GM10266 (cell line): ENCODE measurements around the gene CACNA1G.

Experiments used
- DNase-seq: peaks from one replicate; pipeline ENCODE4 v3.0.0; 2012; ENCODE audit errors: extremely low spot score
- TF ChIP-seq, protein P1 (sequence below): IDR thresholded peaks from 2 replicates; pipeline ENCODE4 v1.5.1; 2012; ENCODE audit warnings: mild to moderate bottlenecking, low read depth; ENCODE audit not compliant: control insufficient read depth, insufficient read depth; ENCODE audit errors: missing control alignments

CACNA1G gene

DNA sequence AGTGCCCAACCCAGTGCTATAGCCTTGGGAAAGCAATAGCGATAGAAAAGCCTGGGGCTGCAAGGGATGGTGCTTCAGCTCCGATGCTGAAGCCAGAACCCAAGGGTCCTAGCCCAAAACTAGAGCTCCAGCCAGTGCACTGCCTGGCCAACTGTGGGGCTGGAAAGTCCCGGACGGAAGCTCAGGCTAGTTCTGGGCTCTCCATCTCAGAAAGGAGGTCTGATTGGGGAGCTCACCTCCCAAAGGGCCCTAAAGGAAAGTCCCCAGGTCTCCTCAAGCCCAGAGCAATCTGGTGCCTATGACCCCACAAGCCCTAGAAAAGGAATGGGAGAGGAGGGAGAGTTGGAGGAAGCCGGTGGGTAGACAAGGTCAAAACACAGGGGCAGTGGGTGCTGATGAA lies 72.1 kb downstream of the CACNA1G start:
- TF ChIP-seq, protein P1, sequence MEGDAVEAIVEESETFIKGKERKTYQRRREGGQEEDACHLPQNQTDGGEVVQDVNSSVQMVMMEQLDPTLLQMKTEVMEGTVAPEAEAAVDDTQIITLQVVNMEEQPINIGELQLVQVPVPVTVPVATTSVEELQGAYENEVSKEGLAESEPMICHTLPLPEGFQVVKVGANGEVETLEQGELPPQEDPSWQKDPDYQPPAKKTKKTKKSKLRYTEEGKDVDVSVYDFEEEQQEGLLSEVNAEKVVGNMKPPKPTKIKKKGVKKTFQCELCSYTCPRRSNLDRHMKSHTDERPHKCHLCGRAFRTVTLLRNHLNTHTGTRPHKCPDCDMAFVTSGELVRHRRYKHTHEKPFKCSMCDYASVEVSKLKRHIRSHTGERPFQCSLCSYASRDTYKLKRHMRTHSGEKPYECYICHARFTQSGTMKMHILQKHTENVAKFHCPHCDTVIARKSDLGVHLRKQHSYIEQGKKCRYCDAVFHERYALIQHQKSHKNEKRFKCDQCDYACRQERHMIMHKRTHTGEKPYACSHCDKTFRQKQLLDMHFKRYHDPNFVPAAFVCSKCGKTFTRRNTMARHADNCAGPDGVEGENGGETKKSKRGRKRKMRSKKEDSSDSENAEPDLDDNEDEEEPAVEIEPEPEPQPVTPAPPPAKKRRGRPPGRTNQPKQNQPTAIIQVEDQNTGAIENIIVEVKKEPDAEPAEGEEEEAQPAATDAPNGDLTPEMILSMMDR = no peak

DNA sequence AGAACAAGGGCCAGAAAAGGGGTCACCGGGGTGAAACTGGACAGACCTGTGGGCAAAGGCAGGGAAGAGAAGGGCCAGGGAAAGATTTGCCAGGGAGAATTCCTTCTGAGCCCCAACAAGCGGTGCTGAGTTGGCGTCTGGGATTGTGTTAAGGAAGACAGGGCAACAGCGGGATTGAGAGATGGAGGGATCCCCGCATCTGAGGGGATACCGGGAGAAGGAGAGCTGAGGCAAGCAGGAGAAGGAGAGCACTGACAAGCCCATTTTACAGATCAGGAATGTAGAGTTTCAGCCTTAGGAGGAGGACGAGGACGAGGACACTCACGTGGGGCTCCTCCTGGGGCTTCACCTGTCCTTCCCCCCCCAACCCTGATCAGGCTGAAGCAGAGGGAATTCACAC lies 73.2 kb downstream of the CACNA1G start:
- no peak for DNase-seq
- TF ChIP-seq, protein P1 = no peak

More for the DNA sequence above, 72.1 kb downstream of the CACNA1G start:
- DNase-seq = no peak

DNA sequence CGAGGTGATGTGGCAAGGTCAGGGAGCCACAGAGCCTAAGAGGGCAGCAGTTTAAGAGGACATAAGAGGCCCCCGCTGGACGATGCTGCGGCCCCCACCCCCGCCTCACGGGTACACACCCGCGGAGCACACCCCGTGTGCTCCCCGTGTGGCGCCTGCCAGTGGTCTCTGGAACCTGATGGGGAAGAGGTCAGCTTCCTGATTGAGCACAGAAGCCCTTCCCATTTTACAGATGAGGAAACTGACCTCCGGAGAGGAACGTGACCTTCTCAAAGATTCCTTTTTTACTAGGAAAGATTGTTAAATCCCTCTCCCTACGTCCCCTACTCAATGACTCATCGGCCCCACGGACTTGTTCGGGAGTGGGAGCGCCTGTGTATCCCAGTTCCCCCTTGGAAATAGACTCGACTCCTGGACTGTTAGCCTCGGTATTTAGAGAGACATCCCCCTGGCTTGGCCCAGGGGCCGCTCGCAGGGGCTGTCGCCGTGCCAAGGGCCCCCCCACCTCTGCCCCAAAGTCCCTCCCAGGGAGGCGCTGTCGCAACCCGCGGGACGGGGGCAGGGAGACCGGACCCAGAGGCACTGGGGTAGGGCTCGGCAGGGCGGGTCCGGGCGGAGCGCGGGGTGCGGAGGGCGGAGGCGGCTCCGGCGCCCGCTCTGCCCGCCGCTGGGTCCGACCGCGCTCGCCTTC lies 73.9 kb downstream of the CACNA1G start, which contains the start of gene ABCC3:
Gene ABCC3, plus strand, starts transcription at position 658 of the 691 bp plus-strand sequence. CDS start 56 bp downstream, outside the sequence.
- DNase-seq = no peak
- TF ChIP-seq, protein P1 = no peak

DNA sequence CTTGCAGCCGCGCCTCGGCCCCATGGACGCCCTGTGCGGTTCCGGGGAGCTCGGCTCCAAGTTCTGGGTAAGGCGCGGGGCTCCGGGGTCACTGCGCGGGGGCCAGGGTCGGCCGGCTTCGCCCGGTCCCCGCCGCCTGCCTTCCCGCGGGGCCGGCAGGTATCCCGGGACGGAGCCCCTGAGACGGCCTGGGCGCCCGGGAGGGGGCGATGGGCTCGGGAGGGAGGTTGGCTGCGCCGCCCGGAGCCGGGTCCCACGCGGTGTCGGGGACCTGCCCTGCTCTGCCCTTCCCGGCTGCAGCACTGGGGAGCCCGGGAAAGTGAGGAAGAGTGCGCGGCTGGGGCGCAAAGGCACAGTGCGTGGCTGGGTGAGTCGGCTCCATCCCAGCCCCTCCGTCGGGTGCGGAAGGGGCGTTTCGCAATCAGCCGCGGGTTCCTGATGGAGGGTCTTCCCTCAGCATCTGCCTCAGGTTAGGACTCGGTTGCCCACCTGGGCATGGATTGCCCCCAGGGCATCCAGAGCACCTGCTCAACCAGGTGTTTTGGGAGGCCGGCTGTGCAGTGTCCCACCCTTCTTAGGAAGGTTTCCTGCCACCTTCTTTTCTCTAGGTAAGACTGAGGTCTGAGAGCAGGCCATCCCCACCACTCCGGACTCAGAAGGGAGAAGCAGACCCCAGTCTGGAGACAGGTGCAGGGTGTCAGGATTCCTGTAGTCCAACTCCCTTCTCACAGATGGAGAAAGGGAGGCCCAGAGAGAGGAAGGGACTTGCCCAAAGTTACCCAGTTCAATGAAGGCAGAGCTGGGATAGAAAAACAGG lies 74.6 kb downstream of the CACNA1G start:
- TF ChIP-seq, protein P1 = no peak
- no peak for DNase-seq

DNA sequence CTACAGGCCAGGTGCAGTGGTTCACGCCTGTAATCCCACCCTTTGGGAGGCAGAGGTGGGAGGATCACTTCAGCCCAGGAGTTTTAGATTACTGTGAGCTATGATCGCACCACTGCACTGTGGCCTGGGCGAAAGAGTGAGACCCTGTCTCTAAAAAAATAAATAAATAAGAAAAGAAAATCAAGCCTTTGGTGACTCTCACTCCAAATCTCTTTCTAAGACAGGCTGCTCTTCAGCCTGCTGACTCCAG lies 75.1 kb downstream of the CACNA1G start:
- TF ChIP-seq, protein P1 = no peak
- DNase-seq = no peak

DNA sequence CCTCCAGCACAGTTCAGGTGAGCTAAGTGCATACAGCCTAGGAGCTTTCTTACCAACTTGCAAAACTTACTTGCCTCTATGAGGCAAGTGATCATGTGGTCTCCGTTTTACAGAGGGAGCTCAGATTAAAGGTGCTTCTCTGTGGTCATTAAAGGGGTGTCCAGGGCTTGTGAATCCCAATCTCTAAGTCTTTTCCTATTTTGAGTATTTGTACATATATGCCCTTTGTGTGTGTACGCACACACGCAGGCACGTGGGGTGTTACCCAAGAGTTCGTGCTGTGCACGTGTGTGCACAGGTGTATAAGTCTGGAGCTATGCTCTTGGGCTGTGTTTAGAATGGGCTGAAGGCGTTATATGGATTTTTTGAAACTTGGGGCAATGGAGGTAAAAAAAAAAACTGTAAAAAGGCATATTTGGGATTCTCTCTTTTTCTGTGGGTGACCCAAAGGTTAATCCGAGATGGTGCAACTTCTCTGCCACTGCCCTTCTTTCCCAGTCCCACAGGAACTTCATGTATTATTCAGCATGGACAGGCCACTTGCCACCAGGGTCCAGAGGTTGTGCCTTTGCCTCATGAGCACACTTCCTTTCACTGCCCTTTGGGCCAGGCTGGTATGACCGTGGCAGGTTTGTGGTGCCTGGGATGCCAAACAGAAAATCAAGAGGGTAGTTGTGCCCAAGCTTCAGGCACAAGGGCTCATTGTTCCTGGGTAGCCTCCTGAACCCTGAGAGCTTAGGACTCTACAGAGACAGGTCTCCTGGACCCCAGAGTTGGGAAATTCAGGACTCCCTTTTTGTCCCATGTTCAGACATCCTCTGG lies 75.7 kb downstream of the CACNA1G start:
- DNase-seq = no peak
- TF ChIP-seq, protein P1 = no peak

DNA sequence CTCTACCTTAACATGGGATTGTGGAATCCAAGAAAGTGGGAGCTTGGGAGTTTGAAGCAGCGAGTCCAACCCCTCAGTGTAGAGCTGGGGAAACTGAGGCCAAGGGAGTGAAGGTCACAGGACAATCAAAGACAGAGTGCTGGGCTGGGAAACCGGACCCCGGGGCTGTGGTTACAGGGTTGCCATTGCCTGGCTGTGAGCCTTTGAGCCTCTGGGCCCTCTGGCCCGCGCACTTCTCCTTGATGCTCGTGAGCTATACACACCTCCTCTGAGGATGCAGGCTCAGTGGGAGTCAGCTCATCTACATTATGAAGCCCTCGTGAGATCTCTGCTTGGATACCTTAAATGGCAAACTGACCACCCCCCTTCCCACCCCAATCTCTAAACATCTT lies 76.3 kb downstream of the CACNA1G start:
- DNase-seq = no peak
- TF ChIP-seq, protein P1 = no peak
